ENCODE measurements around the gene FBLN7. TPM values are rescaled to one million over a fixed set of nuclear protein-coding genes. Genes with fewer than 3 reads are reported as not detected.
"Not testable (repeated sequence)": the region's sequence is repeated elsewhere in the genome, so short reads cannot be mapped to it uniquely, and the experiment has no call there.

Gene FBLN7
- total RNA-seq, 1 donor from 2014 or later, result 9.5 TPM

GRCh38 chr2:112184121-112184520, 45.9 kb downstream of the FBLN7 start:
- DNase-seq, result no peak

GRCh38 chr2:112185131-112185530, 46.9 kb downstream of the FBLN7 start:
- DNase-seq, result no peak

- no peak for DNase-seq
Measured at GRCh38 chr2:112187046-112187715, 49.0 kb downstream of the FBLN7 start.

- DNase-seq, result no peak
Measured at GRCh38 chr2:112187805-112188596, 49.8 kb downstream of the FBLN7 start.

GRCh38 chr2:112189001-112189556, 50.9 kb downstream of the FBLN7 start:
- no peak for DNase-seq

- DNase-seq, result no peak
Measured at GRCh38 chr2:112194028-112194427, 55.8 kb downstream of the FBLN7 start.

GRCh38 chr2:112194482-112194881, 56.3 kb downstream of the FBLN7 start:
- no peak for DNase-seq

- no peak for DNase-seq
Measured at GRCh38 chr2:112195167-112195766, 57.1 kb downstream of the FBLN7 start.

GRCh38 chr2:112195950-112196349, 57.8 kb downstream of the FBLN7 start:
- DNase-seq, result no peak

GRCh38 chr2:112197868-112198267, 59.7 kb downstream of the FBLN7 start:
- no peak for DNase-seq

GRCh38 chr2:112198780-112199179, 60.6 kb downstream of the FBLN7 start:
- no peak for DNase-seq

- no peak for DNase-seq
Measured at GRCh38 chr2:112199188-112199587, 61.0 kb downstream of the FBLN7 start.

GRCh38 chr2:112201696-112202430, 63.7 kb downstream of the FBLN7 start:
- no peak for DNase-seq

- DNase-seq, result no peak
Measured at GRCh38 chr2:112204411-112204810, 66.2 kb downstream of the FBLN7 start.

GRCh38 chr2:112207905-112208304, 69.7 kb downstream of the FBLN7 start:
- DNase-seq, result not testable (repeated sequence)

GRCh38 chr2:112216167-112216566, 78.0 kb downstream of the FBLN7 start:
- DNase-seq, result no peak

- peak; percentile 17 for DNase-seq
Measured at GRCh38 chr2:112217854-112218253, 79.7 kb downstream of the FBLN7 start.

- no peak for DNase-seq
Measured at GRCh38 chr2:112220186-112220585, 82.0 kb downstream of the FBLN7 start.

GRCh38 chr2:112220831-112221230, 82.6 kb downstream of the FBLN7 start:
- DNase-seq, result no peak

- DNase-seq, result no peak
Measured at GRCh38 chr2:112229348-112229747, 91.2 kb downstream of the FBLN7 start.

- no peak for DNase-seq
Measured at GRCh38 chr2:112230371-112230770, 92.2 kb downstream of the FBLN7 start.
